H1 (cell line): ENCODE data around the gene PDE8B.

Experiments used
- CTCF ChIP-seq, 3 experiments: IDR thresholded peaks; 1 replicate in 2 of 3; 2 replicates in 1 of 3; pipeline versions ENCODE4 v1.5.1 to v1.6.1; 2011; ENCODE audit warnings: low read length in 3 of 3, mild to moderate bottlenecking in 3 of 3, inconsistent platforms in 2 of 3, low read depth in 1 of 3, moderate library complexity in 1 of 3; ENCODE audit not compliant: insufficient read depth in 1 of 3; ENCODE audit errors: control extremely low read depth in 1 of 3
- EZH2 ChIP-seq: fragments of 200-600 bp; sonication (generic); IDR thresholded peaks from 2 replicates; pipeline ENCODE4 v1.7.1; 2012; ENCODE audit warnings: low read depth, mild to moderate bottlenecking, moderate library complexity, low read length, inconsistent platforms; ENCODE audit not compliant: severe bottlenecking
- POLR2A ChIP-seq, 2 experiments: IDR thresholded peaks; 1 replicate in 1 of 2; 2 replicates in 1 of 2; pipeline ENCODE4 v1.6.1; 2011; ENCODE audit warnings: low read depth in 2 of 2, low read length in 2 of 2, mild to moderate bottlenecking in 2 of 2; ENCODE audit errors: control extremely low read depth in 1 of 2

GRCh38 chr5:77449981-77450380 is 239.5 kb downstream of the PDE8B start:
- TF ChIP-seq CTCF (IDR thresholded peaks at IDR 0.05; ENCODE audit: control extremely low read depth in 1 of 3, insufficient read depth in 1 of 3, low read depth in 1 of 3, low read length in 3 of 3) (no peak), POLR2A (IDR thresholded peaks at IDR 0.05; ENCODE audit: control extremely low read depth in 1 of 2, low read depth in 2 of 2, low read length in 2 of 2) (no peak), EZH2 (no peak)
